B cell (primary cell): ENCODE data around the gene TRABD2A. TPM values are rescaled to one million over a fixed set of nuclear protein-coding genes. Genes with fewer than 3 reads are reported as not detected.
"Not testable (repeated sequence)": the region's sequence is repeated elsewhere in the genome, so short reads cannot be mapped to it uniquely, and the experiment has no call there.

Experiments used
- ATAC-seq: fragments of 200-7000 bp; cut with Tn5 transposase; one replicate; pipeline ENCODE4 v1.10.0; 2021; ENCODE audit warnings: low read depth, mild to moderate bottlenecking, moderate number of reproducible peaks, moderate library complexity
- CTCF ChIA-PET: fragments of 350-600 bp; sonication (Branson Sonifier 250); formaldehyde crosslinking; loops from one replicate; lab custom pipeline; 2021; ENCODE audit warnings: antibody characterized with exemption, inconsistent platforms; lab: Charles Lee
- POLR2A ChIA-PET: fragments of 350-600 bp; sonication (Branson Sonifier 250); formaldehyde crosslinking; loops from one replicate; lab custom pipeline; 2021; ENCODE audit warnings: antibody characterized with exemption; lab: Charles Lee
- DNase-seq: peaks from one replicate; pipeline ENCODE4 v3.0.0; 2013
- H2AFZ ChIP-seq: 2 replicates; pipeline ENCODE4 v1.6.1; 2012; ENCODE audit warnings: mild to moderate bottlenecking, low read depth, low read length; ENCODE audit not compliant: insufficient read depth, poor library complexity, severe bottlenecking
- H3K27ac ChIP-seq, 2 donors: 1 replicate in 1 of 2; 2 replicates in 1 of 2; pipeline ENCODE4 v1.5.1; 2012 to 2013; ENCODE audit warnings: low read length in 2 of 2, mild to moderate bottlenecking in 2 of 2, moderate library complexity in 1 of 2
- H3K27me3 ChIP-seq, 4 experiments: fragments of 200-600 bp in 1 of 4; sonication (generic) in 1 of 4; replicated peaks in 1 of 4; 1 replicate in 2 of 4; 2 replicates in 2 of 4; pipeline versions ENCODE4 v1.6.1 to v1.7.0; 2013 to 2016; ENCODE audit warnings: low read length in 3 of 4, mild to moderate bottlenecking in 2 of 4, mixed read lengths in 1 of 4, moderate library complexity in 1 of 4; ENCODE audit not compliant: insufficient read depth in 4 of 4, control insufficient read depth in 3 of 4; ENCODE audit errors: control extremely low read depth in 1 of 4
- H3K36me3 ChIP-seq, 2 experiments: replicated peaks in 1 of 2; 1 replicate in 1 of 2; 2 replicates in 1 of 2; pipeline versions ENCODE4 v1.6.1 to v1.7.1; 2013; ENCODE audit warnings: low read length in 1 of 2; ENCODE audit not compliant: insufficient read depth in 2 of 2, control insufficient read depth in 1 of 2; ENCODE audit errors: control extremely low read depth in 1 of 2, extremely low read depth in 1 of 2
- H3K4me1 ChIP-seq, 2 donors: fragments of 200-600 bp in 1 of 2; sonication (generic) in 1 of 2; 1 replicate in 1 of 2; 2 replicates in 1 of 2; pipeline versions ENCODE4 v1.5.1 to v1.6.1; 2013 to 2017; ENCODE audit warnings: low read length in 2 of 2; ENCODE audit not compliant: control insufficient read depth in 2 of 2, insufficient read depth in 2 of 2
- H3K4me2 ChIP-seq: replicated peaks from 2 replicates; pipeline ENCODE3; 2012; ENCODE audit warnings: mild to moderate bottlenecking, low read depth, low read length; ENCODE audit not compliant: poor library complexity, severe bottlenecking
- H3K4me3 ChIP-seq, 5 experiments: fragments of 200-600 bp in 1 of 5; sonication (generic) in 1 of 5; 1 replicate in 3 of 5; 2 replicates in 2 of 5; pipeline versions ENCODE4 v1.5.1 to v1.7.0; 2011 to 2016; ENCODE audit warnings: low read length in 4 of 5, mild to moderate bottlenecking in 4 of 5, low read depth in 2 of 5, control low read depth in 1 of 5, moderate library complexity in 1 of 5; ENCODE audit not compliant: insufficient read depth in 1 of 5; ENCODE audit errors: control extremely low read depth in 1 of 5, extremely low read depth in 1 of 5
- H3K79me2 ChIP-seq: fragments of 200-600 bp; sonication (generic); one replicate; pipeline ENCODE4 v1.6.0; 2016; ENCODE audit warnings: low read length; ENCODE audit not compliant: control insufficient read depth, insufficient read depth
- H3K9ac ChIP-seq: fragments of 200-600 bp; sonication (generic); 2 replicates; pipeline ENCODE4 v1.6.1; 2017; ENCODE audit warnings: mild to moderate bottlenecking, low read length, moderate library complexity
- H3K9me3 ChIP-seq, 3 donors: one replicate each; pipeline versions ENCODE4 v1.6.1 to v1.7.1; 2013; ENCODE audit warnings: low read length in 2 of 3; ENCODE audit not compliant: control insufficient read depth in 2 of 3, insufficient read depth in 1 of 3; ENCODE audit errors: control extremely low read depth in 1 of 3
- H4K20me1 ChIP-seq: 2 replicates; pipeline ENCODE4 v1.6.0; 2012; ENCODE audit warnings: mild to moderate bottlenecking, low read length; ENCODE audit not compliant: insufficient read depth, control insufficient read depth, poor library complexity, severe bottlenecking
- H3K27ac Mint-ChIP-seq: one replicate; pipeline ENCODE4 v1.8.0; 2021; ENCODE audit warnings: mixed read lengths
- H3K27me3 Mint-ChIP-seq: one replicate; pipeline ENCODE4 v1.8.0; 2021; ENCODE audit warnings: mixed read lengths
- H3K4me1 Mint-ChIP-seq: one replicate; pipeline ENCODE4 v1.8.0; 2021; ENCODE audit warnings: mixed read lengths
- H3K4me3 Mint-ChIP-seq: one replicate; pipeline ENCODE4 v1.8.0; 2021; ENCODE audit warnings: mixed read lengths
- H3K9me3 Mint-ChIP-seq: one replicate; pipeline ENCODE4 v1.8.0; 2022; ENCODE audit warnings: mixed read lengths; ENCODE audit not compliant: insufficient read depth
- CTCF ChIP-seq: fragments of 200-600 bp; IDR thresholded peaks from one replicate; pipeline ENCODE4 v1.8.0; 2022; ENCODE audit warnings: antibody characterized with exemption, mild to moderate bottlenecking
- EZH2 ChIP-seq: IDR thresholded peaks from 2 replicates; pipeline ENCODE4 v1.6.1; 2012; ENCODE audit warnings: borderline replicate concordance, low read depth, mild to moderate bottlenecking, moderate library complexity, low read length; ENCODE audit not compliant: insufficient read depth, poor library complexity, severe bottlenecking
- WGBS: methylation state at CpG from one replicate; pipeline ENCODE4 v1.1.5; 2013; ENCODE audit warnings: missing lambda C conversion rate; ENCODE audit not compliant: insufficient coverage; 5-methylcytosine and 5-hydroxymethylcytosine counted together
- intact Hi-C: fragments of 100-400 bp; cut with micrococcal nuclease; formaldehyde crosslinking; loops from one replicate; pipeline ENCODE4 v1.10.0; 2022
- polyA plus RNA-seq: library from polyadenylated mRNA; depleted of rRNA; stranded (reverse); fragments of >200 nt; gene quantifications from 2 replicates; pipeline ENCODE4 v1.2.3, GENCODE V29; 2012
- total RNA-seq, 2 donors: library from RNA; stranded (reverse); fragments of 120-200 nt in 1 of 2; gene quantifications; 1 replicate in 1 of 2; 2 replicates in 1 of 2; pipeline versions ENCODE4 v1.2.3 to v1.2.4, GENCODE V29; 2013 to 2022

Gene TRABD2A
- total and polyA plus RNA-seq, 2 donors (not counting 1 experiment from before 2014, with no cell fraction given), result 10.1 to 11.3 TPM

DNA sequence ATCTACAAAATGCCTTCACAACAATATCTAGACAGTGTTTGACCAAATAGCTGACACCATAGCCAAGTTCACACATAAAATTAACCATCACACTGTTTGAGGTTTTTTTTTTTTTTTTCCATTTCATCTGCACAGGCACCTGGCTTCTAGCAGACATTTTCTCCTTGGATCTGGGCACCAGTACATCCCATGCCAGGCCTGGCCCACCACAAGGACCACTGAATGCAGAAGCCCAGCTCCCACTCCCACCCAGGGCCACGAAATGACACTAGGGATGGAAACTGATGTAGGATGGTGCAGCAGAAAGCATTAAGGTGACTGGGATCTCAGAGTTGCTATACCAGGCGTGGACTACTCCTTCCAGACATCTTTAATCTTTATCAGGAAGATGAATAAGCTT lies 37.5 kb upstream of the TRABD2A start:
- DNase-seq (no peak), ATAC-seq (no peak)
- Mint-ChIP-seq H3K4me3 (peak overlapping the region; percentile 44), H3K27me3 (no peaks in the 10 kb centered on the region), H3K4me1 (peaks cover 45% of the 10 kb centered on the region), H3K27ac (peak overlapping the region; percentile 85), H3K9me3 (no peaks in the 10 kb centered on the region)
- H3K9me3 ChIP-seq, result peaks cover 0 to under 1% (median 0%) of the 10 kb centered on the region in 3 donors
- ChIA-PET POLR2A (interaction anchor here (0.5 to 6.8 kb wide), 6 partner anchors 12 to 52 kb away, joined by 3 to 129 read pairs (median 5); partner anchors contain the start of genes KCMF1, TMSB10 and TRABD2A), CTCF (interaction anchor here (0.6 to 11.3 kb wide), 8 partner anchors 12 to 324 kb away, joined by 3 to 316 read pairs (median 4); partner anchors contain the start of genes TMSB10 and TRABD2A)
- H3K79me2 ChIP-seq, result peaks cover 11% of the 10 kb centered on the region
- no peaks in the 10 kb centered on the region for H4K20me1 ChIP-seq
- peak overlapping the region in 1 of 5 experiments; percentile 16 for H3K4me3 ChIP-seq
- no CpG with 5 or more reads among the region's 2 CpGs for WGBS
- intact Hi-C loops, result no loop called here
- H2AFZ ChIP-seq, result peak overlapping the region; percentile 28
- TF ChIP-seq EZH2 (no peak), CTCF (no peak)
- H3K9ac ChIP-seq, result no peak overlapping the region
- H3K27me3 ChIP-seq, result no peaks in the 10 kb centered on the region
- peak overlapping the region; percentile 89 to 90 for H3K27ac ChIP-seq
- H3K36me3 ChIP-seq, result no peaks in the 10 kb centered on the region
- H3K4me1 ChIP-seq, result peaks cover 37 to 44% of the 10 kb centered on the region in 2 donors
- H3K4me2 ChIP-seq, result peak overlapping the region; percentile 75

DNA sequence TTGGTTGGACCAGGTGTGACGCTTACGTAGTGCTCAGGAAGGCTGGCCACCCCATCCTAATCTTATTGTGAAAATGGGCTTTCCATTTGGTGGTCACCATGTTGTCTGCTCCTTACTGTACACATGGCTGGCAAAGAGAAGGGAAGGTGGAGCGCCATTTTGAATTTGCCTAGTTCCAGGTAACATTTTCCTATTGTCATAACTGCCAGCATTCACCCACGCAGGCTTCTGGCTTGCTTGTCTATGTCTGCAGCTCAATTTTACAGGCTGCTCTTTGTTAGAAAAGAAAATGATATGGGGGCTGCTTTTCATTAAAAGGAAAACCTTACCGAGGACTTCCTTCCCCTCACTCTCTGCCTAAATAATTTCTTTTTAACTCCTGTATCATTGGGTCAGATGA lies 36.9 kb upstream of the TRABD2A start:
- H3K4me3 Mint-ChIP-seq, H4K20me1 ChIP-seq, H3K27me3 Mint-ChIP-seq, DNase-seq, H3K9me3 Mint-ChIP-seq, H3K27me3 ChIP-seq, ATAC-seq, H3K9me3 ChIP-seq, H3K4me3 ChIP-seq, H3K36me3 ChIP-seq, intact Hi-C loops, H3K9ac ChIP-seq: not testable (repeated sequence)
- ChIA-PET POLR2A (interaction anchor here (3.1 to 6.8 kb wide), 2 partner anchors 11 to 37 kb away, joined by 13 to 129 read pairs; partner anchors contain the start of genes TMSB10 and TRABD2A), CTCF (interaction anchor here (1.2 to 11.3 kb wide), 5 partner anchors 8 to 34 kb away, joined by 3 to 316 read pairs (median 12); partner anchors contain the start of genes TMSB10 and TRABD2A)
- H3K4me1 Mint-ChIP-seq, result peaks cover 42% of the 10 kb centered on the region
- Histone ChIP-seq H3K4me2 (peak overlapping the region; percentile 75), H2AFZ (peak overlapping the region; percentile 28), H3K79me2 (peaks cover 11% of the 10 kb centered on the region), H3K27ac (peak overlapping the region in 1 of 2 donors; percentile 89), H3K4me1 (peaks cover 37 to 43% of the 10 kb centered on the region in 2 donors)
- no CpG with 5 or more reads among the region's 5 CpGs for WGBS
- peak overlapping the region; percentile 85 for H3K27ac Mint-ChIP-seq

- H3K9ac ChIP-seq, H3K36me3 ChIP-seq, H3K4me3 Mint-ChIP-seq, H4K20me1 ChIP-seq, H3K27me3 Mint-ChIP-seq, intact Hi-C loops, H2AFZ ChIP-seq, H3K4me2 ChIP-seq, H3K27ac ChIP-seq, H3K27me3 ChIP-seq, H3K4me3 ChIP-seq, POLR2A ChIA-PET, DNase-seq, H3K9me3 Mint-ChIP-seq, ATAC-seq, H3K9me3 ChIP-seq, H3K27ac Mint-ChIP-seq: not testable (repeated sequence)
- 98% methylated on average over 10 of the region's 24 CpGs for WGBS
- CTCF ChIA-PET, result interaction anchor here (11.3 kb wide), 1 partner anchor 32 kb away, joined by 316 read pairs; the partner anchor contains the start of gene TRABD2A
- Histone ChIP-seq H3K79me2 (peaks cover 11% of the 10 kb centered on the region), H3K4me1 (peaks cover 31 to 33% of the 10 kb centered on the region in 2 donors)
- H3K4me1 Mint-ChIP-seq, result peaks cover 33% of the 10 kb centered on the region
These were observed 34.8 kb upstream of the TRABD2A start for GRCh38 chr2:84915675-84916074.
